ENCODE results near the gene TPK1. TPM values are rescaled to one million over a fixed set of nuclear protein-coding genes. Genes with fewer than 3 reads are reported as not detected.
A peak's percentile ranks its signal among the peaks of the same experiment; 100 is the strongest.
"Not testable (repeated sequence)": the region's sequence is repeated elsewhere in the genome, so short reads cannot be mapped to it uniquely, and the experiment has no call there.

The TPK1 gene
- total and polyA plus RNA-seq, 7 donors = 1.7 to 5.1 (median 2.5) TPM

DNA sequence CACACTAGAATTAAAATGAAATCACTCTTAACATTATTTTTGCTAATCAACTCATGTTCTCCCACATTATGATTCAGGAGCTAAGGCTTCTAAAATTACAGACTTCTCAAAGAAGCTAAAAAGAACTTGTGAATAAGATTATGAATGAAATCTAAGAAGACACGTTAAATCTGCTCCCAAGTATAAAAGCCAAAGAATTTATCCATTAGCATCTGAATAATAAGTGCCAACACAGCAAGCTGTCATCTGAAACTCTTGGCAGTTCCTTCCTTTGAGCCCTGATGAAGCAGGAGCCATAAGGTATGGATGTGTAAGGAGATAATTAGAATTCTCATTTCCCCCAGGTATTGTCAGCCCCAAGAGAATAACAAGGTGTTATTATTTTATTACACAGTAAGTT is 50.3 kb downstream of the TPK1 start:
- 17 to 42% (median 32%) methylated on average over 1 of the region's 1 CpG for WGBS, 3 donors
- no peak for ATAC-seq

DNA sequence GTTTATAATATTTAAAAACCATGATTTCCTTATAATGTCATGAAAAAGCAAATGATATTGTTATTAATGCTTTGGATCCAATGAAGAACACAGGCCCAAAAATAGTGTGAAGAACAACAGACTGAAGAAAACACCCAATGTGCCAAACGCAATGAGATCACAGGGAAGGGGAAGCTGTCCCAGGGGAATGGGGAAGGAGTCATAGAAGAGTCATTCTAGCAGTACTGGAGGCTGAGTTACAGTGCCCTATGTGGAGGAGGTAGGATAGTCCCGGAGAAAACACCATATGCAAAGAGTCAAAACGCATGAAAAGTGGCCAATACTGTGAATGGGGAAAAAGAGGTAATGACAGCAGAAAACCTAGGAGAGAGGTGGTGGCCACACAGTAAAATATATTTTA is 50.9 kb downstream of the TPK1 start:
- H3K9me3 ChIP-seq = no peaks in the 10 kb centered on the region
- H3K27ac ChIP-seq = no peak overlapping the region
- TF ChIP-seq, protein P1, sequence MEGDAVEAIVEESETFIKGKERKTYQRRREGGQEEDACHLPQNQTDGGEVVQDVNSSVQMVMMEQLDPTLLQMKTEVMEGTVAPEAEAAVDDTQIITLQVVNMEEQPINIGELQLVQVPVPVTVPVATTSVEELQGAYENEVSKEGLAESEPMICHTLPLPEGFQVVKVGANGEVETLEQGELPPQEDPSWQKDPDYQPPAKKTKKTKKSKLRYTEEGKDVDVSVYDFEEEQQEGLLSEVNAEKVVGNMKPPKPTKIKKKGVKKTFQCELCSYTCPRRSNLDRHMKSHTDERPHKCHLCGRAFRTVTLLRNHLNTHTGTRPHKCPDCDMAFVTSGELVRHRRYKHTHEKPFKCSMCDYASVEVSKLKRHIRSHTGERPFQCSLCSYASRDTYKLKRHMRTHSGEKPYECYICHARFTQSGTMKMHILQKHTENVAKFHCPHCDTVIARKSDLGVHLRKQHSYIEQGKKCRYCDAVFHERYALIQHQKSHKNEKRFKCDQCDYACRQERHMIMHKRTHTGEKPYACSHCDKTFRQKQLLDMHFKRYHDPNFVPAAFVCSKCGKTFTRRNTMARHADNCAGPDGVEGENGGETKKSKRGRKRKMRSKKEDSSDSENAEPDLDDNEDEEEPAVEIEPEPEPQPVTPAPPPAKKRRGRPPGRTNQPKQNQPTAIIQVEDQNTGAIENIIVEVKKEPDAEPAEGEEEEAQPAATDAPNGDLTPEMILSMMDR (IDR thresholded peaks at IDR 0.05) = no peak
- no peak for DNase-seq
- intact Hi-C loops (cut with DNase I) = no loop called here
- 53 to 67% (median 57%) methylated on average over 3 of the region's 3 CpGs for WGBS, 3 donors
- H3K27me3 ChIP-seq (ENCODE audit: insufficient read depth in 3 of 3, low read length in 2 of 3) = no peaks in the 10 kb centered on the region
- H3K36me3 ChIP-seq (ENCODE audit: insufficient read depth in 1 of 2, low read depth in 1 of 2) = no peaks in the 10 kb centered on the region
- H3K4me1 ChIP-seq = peaks cover 6% of the 10 kb centered on the region
- no peak overlapping the region for H3K4me3 ChIP-seq
- ATAC-seq = peak in 2 of 4 donors; percentile 53 to 56

More for the DNA sequence above, 50.3 kb downstream of the TPK1 start:
- H3K27ac ChIP-seq = no peak overlapping the region
- DNase-seq = no peak
- intact Hi-C loops (cut with DNase I) = no loop called here
- H3K9me3 ChIP-seq = no peaks in the 10 kb centered on the region
- peaks cover 6% of the 10 kb centered on the region for H3K4me1 ChIP-seq
- H3K4me3 ChIP-seq = no peak overlapping the region
- H3K36me3 ChIP-seq (ENCODE audit: insufficient read depth in 1 of 2, low read depth in 1 of 2) = no peaks in the 10 kb centered on the region
- TF ChIP-seq, protein P1 (IDR thresholded peaks at IDR 0.05) = no peak
- no peaks in the 10 kb centered on the region for H3K27me3 ChIP-seq (ENCODE audit: insufficient read depth in 3 of 3, low read length in 2 of 3)

DNA sequence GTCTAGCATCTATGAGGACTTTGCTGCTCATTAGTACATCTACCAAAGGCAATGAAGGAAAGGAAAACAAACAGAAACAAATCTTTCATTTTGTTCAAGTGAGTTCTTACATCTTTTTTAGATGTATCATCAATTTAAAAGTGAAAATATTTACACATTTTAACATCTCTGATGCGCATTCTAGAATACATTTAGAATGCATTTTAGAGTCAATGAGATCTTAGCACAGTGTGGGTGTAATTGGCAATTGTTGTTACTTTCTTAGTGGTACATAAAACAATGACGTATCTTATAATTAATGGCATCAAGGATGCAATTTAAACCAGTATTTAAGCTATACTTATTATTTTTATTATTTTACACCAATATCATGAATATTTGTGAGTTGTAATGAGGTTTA is 51.4 kb downstream of the TPK1 start:
- Histone ChIP-seq H3K36me3 (ENCODE audit: insufficient read depth in 1 of 2, low read depth in 1 of 2) (no peaks in the 10 kb centered on the region), H3K9me3 (no peaks in the 10 kb centered on the region), H3K27ac (no peak overlapping the region), H3K4me3 (no peak overlapping the region), H3K27me3 (ENCODE audit: insufficient read depth in 3 of 3, low read length in 2 of 3) (no peaks in the 10 kb centered on the region), H3K4me1 (peaks cover 6% of the 10 kb centered on the region)
- intact Hi-C loops (cut with DNase I) = no loop called here
- DNase-seq = no peak
- TF ChIP-seq, protein P1 (IDR thresholded peaks at IDR 0.05) = no peak
- ATAC-seq = no peak
- 88 to 95% (median 92%) methylated on average over 2 of the region's 2 CpGs for WGBS, 3 donors

DNA sequence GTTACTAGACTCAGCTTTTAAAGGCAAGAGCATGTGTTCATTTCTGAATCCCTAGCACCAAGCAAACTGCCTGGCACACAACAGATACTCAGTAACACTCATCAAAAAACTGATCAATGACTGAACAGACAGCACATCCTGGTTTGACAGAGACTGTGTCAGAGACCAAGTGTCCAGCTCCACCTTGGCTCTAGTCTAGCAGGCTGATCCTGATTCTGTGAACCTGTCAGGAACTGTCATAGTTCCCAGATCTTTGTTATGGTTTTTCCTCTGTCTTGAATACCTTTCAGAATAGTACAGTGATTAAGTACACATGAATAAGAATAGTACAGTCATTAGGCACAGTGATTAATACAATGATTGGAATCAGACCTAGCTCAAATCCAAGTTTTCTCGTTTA is 53.0 kb downstream of the TPK1 start:
- WGBS, 3 donors = 0 to 60% (median 56%) methylated on average over 1 of the region's 1 CpG
- Histone ChIP-seq H3K4me3 (no peak overlapping the region), H3K36me3 (ENCODE audit: insufficient read depth in 1 of 2, low read depth in 1 of 2) (no peaks in the 10 kb centered on the region), H3K27me3 (ENCODE audit: insufficient read depth in 3 of 3, low read length in 2 of 3) (no peaks in the 10 kb centered on the region), H3K9me3 (no peaks in the 10 kb centered on the region), H3K4me1 (peaks cover 6% of the 10 kb centered on the region), H3K27ac (no peak overlapping the region)
- TF ChIP-seq, protein P1 (IDR thresholded peaks at IDR 0.05) = no peak
- intact Hi-C loops (cut with DNase I) = no loop called here
- ATAC-seq = no peak
- DNase-seq = no peak

DNA sequence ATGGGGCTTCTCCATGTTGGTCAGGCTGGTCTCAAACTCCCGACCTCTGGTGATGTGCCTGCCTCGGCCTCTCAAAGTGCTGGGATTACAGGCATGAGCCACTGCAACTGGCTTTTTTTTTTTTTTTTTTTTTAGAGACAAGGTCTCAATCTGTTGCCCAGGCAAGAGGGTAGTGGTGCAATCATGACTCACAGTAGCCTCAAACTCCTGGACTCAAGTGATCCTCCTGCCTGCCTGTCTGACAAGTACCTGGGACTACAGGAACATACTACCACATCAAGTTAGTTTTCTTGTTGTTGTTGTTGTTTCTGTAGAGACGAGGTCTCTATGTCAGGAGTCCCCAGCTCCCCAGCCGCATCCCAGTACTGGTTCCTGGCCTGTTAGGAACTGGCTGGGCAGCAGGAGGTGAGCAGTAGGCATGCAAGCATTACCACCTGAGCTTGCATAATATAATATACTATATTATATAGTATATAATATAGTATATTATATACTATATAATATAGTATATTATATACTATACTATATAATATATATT is 55.7 kb downstream of the TPK1 start:
- no peak overlapping the region for H3K27ac ChIP-seq
- TF ChIP-seq, protein P1 (IDR thresholded peaks at IDR 0.05) = no peak
- ATAC-seq = no peak
- H3K36me3 ChIP-seq (ENCODE audit: insufficient read depth in 1 of 2, low read depth in 1 of 2) = no peaks in the 10 kb centered on the region
- H3K4me1 ChIP-seq = no peaks in the 10 kb centered on the region
- H3K27me3 ChIP-seq (ENCODE audit: insufficient read depth in 3 of 3, low read length in 2 of 3) = no peaks in the 10 kb centered on the region
- 90 to 96% (median 92%) methylated on average over 4 of the region's 4 CpGs for WGBS, 3 donors
- intact Hi-C loops (cut with DNase I) = no loop called here
- no peak overlapping the region for H3K4me3 ChIP-seq
- no peaks in the 10 kb centered on the region for H3K9me3 ChIP-seq
- no peak for DNase-seq

DNA sequence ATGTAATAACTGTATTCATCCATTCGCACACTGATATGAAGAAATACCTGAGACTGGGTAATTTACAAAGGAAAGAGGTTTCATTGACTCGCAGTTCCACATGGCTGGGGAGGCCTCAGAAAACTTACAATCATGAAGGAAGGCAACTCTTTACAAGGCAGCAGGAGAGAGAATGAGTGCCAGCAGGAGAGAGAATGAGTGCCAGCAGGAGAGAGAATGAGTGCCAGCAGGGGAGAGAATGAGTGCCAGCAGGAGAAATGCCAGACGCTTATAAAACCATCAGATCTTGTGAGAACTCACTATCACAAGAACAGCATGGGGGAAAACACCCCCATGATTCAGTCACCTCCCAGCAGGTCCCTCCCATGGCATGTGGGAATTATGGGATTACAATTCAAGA is 58.0 kb downstream of the TPK1 start:
- H3K36me3 ChIP-seq (ENCODE audit: insufficient read depth in 1 of 2, low read depth in 1 of 2); H3K4me3 ChIP-seq; intact Hi-C loops (cut with DNase I); H3K27me3 ChIP-seq (ENCODE audit: insufficient read depth in 3 of 3, low read length in 2 of 3); H3K9me3 ChIP-seq; DNase-seq; H3K27ac ChIP-seq; ATAC-seq; H3K4me1 ChIP-seq: not testable (repeated sequence)
- 85 to 86% (median 86%) methylated on average over 3 of the region's 3 CpGs for WGBS, 3 donors

Data from psoas muscle (tissue), 8 donors.